Stimulated activated CD8-positive, alpha-beta memory T cell treated with anti-CD3 and anti-CD28 coated beads, Interleukin-2, amount 100 ng/mL, for 48 hours (primary cell): Measurements from ENCODE around the gene UBXN11.
"Not testable (repeated sequence)": the region's sequence is repeated elsewhere in the genome, so short reads cannot be mapped to it uniquely, and the experiment has no call there.

Source experiments
- DNase-seq, 2 donors: peaks; one replicate each; pipeline ENCODE4 v3.0.0-alpha.2; 2020; ENCODE audit warnings: low read depth in 2 of 2

The UBXN11 gene

DNA sequence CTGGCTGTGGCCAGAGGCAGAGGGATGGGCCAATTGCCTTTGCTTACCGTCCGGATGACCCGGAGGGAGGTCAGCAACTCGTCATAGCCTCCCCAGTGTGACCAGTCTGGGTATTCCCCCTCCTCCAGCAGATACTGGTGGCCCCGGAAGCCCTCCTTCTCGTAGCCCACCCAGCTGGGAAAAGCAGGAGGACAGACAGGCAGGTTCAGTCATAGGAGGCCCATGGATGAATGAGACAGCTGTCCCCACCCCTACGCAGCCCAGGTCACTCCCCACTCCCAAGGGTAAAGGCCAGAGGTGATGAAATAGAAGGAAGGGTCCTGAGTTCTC is 30.7 kb upstream of the UBXN11 start:
- DNase-seq: no peak

DNA sequence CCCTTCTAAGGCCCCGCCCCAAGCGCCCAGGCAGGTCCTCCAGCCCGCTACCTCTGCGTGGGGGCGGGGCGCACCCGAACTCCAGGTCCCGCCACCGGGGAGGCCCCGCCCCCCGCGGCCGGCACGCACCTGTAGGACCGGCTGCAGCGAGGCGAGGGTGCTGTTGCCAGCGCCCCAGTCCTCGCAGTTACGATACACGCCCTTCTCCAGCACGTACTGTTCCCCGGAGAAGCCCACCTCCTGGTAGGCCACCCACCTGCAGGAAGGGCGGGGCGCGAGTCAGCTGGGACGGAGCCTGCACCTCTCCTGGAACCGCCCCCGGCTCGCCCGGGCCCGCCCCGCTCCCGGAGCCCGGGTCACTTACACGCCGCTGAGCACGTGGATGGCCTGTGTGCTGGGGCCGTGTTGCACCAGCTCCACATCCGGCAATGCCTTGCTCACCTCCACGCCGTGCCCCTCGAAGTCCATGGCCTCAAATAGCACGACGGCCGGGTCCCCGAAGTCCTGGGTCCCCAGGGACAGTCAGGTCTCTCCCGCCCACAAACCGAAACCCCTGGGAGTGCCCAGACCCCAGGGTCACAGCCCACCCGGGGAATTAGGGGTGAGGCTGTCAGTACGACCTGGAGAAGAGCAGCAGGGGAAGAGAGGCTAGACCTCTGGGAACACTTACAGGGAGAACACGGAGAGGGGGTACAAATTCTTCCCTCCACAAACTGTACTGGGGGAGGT is 30.2 kb upstream of the UBXN11 start:
- DNase-seq: peak; percentile 76 to 79

DNA sequence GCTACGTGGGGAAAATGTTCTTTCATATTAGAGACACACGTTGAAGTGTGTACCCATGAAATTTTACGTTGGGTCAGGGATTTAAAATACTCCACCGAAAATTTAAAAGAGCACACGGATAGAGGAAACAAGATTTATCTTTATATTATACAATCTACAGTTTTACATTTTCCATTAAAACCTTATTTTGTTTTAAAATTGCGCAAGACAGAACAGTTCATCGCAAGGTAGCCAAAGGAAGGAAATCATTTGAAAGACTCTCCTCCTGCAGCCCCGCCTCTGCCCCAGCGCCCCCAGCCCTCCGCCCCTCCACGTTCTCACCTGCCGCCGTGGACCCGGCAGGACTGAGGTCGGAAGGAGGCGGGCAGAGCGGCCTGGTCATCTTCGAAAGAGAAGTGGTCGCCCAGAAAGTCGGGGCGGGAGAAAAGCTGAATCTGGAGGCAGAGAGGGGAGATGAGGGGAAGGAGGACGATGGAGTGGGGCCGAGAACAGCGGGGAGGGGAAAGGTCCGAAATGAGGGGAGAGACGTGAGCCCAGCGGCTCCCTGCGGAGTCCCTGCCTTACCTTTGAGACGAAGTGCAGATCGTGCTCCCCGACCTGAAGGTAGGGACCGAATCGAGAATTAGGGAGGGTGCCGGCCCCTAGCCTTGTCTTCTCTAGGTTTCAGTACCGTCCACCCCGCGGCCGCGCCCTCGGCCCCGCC is 29.5 kb upstream of the UBXN11 start:
- DNase-seq: no peak

DNA sequence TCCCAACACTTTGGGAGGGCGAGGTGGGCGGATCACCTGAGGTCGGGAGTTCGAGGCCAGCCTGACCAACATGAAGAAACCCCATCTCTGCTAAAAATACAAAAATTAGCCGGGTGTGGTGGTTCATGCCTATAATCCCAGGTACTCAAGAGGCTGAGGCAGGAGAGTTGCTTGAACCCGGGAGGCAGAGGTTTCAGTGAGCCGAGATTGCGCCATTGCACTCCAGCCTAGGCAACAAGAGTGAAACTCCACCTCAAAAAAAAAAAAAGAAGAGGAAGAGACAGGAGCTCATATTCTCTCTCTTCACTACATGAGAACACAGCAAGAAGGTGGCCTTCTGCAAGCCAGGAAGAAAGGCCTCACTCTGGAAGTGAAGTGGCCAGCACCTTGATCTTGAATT is 26.9 kb upstream of the UBXN11 start:
- DNase-seq: not testable (repeated sequence)

DNA sequence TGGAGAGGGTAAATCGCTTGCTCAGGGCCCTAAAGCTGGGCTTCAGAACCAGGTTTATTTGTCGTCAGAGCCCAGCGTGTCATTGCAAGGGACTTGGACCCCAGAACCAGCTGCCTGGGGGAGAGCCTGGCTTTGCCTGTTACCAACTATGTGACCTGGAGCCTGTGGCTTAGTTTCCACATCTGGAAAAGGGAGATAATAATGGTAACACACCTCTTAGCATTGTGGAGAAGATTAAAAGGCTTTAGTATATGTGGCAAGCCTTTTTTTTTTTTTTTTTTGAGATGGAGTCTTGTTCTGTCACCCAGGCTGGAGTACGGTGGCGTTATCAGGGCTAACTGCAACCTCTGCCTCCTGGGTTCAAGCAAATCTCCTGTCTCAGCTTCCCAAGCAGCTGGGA is 23.8 kb upstream of the UBXN11 start:
- DNase-seq: no peak

DNA sequence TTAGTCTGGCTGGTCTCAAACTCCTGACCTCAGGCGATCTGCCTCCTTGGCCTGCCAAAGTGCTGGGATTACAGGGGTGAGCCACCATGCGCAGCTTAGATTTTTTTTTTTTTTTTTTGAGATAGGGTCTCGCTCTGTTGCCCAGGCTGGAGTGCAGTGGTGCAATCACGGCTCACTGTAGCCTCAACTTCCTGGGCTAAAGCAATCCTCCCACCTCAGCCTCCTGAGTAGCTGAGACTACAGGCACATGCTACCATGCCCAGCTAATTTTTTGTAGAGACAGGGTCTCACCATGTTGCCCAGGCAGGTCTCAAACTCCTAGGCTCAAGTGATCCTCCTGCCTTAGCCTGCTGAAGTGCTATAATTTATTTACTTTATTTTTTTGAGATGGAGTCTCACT is 22.9 kb upstream of the UBXN11 start:
- not testable (repeated sequence) for DNase-seq

DNA sequence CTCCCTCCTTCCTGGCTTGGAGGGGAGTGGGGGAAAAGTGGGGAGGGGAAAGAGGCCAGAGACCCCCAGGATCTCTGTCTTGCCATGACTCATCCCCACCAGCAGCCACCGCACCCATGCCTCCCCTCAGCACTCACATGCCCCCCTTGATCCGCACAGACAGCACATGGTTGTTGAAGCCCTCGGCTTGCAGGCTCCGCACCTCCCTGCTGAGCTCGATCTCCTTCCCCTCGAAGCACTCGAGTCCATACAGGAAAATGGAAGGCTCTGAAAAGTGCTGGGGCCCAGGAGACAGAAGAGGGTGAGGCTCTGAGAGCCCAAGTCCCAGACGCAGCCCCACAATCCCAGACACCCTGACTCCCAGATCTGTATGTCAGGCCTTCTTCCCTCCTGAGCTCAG is 22.2 kb upstream of the UBXN11 start:
- DNase-seq: no peak

DNA sequence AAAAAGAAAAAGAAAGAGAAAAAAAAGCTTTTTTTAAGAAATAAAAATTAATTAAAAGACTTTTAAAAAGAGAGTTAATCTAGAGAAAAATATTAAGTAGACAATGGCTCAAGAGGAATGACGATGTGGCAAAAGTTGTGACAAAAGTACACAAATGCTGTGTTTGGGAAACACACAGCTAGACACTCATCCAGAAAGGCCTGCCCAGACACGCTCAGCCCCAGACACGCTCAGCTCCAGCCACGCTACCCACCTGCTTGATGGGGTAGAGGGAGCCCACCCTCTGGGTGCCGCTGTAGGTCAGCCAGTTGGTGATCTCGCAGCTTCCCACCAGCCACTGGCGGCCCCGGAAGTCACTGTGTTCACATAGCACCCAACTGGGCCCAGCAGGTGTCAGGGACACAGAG is 21.5 kb upstream of the UBXN11 start:
- no peak for DNase-seq

DNA sequence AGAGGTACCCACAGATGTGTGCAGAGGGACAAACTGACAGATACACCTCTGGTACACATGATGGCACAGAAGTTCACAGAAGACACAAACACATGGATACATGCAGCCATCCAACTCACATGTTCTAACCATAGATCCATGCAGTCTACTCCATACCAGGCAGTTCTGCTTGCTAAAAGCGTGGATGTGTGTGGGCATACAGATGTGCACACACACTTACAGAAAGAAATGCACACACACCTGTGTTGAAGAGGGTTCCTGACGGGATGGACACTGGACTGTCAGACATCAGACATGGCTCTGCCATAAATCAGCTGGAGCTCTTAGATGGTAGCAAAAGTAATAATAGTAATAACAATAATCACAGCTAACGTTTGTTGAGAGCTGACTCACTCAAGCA is 18.1 kb upstream of the UBXN11 start:
- no peak for DNase-seq

DNA sequence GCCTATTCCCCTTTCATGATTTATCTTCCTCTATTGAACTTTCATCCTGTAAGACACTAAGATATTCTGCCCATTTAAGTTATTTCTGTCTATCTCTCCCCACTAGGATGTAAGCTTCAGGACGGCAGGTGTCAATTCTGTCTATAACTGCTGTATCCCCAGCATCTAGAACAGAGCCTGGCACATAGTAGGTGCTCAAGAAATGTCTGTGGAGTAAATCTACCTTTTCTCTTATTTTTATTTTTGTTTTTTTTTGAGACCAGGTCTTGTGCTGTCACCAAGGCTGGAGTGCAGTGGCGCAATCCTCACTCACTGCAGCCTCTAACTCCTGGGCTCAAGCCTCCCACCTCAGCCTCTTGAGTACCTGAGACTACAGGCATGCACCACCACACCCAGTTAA is 16.9 kb upstream of the UBXN11 start:
- no peak for DNase-seq

DNA sequence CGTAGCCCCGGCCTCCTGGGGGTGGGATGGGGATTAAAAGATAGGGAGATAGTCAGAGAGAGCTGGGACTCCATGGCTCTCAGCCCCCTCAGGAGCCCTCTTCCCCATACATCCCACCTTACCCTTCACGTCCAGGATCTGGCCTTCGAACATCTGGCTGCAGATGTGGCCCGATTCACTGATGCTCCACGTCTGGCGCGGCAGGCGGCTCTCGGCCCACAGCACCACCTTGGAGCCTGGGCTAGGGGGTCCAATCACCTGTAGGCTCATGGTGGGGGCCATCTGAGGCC is 15.6 kb upstream of the UBXN11 start:
- DNase-seq: no peak

DNA sequence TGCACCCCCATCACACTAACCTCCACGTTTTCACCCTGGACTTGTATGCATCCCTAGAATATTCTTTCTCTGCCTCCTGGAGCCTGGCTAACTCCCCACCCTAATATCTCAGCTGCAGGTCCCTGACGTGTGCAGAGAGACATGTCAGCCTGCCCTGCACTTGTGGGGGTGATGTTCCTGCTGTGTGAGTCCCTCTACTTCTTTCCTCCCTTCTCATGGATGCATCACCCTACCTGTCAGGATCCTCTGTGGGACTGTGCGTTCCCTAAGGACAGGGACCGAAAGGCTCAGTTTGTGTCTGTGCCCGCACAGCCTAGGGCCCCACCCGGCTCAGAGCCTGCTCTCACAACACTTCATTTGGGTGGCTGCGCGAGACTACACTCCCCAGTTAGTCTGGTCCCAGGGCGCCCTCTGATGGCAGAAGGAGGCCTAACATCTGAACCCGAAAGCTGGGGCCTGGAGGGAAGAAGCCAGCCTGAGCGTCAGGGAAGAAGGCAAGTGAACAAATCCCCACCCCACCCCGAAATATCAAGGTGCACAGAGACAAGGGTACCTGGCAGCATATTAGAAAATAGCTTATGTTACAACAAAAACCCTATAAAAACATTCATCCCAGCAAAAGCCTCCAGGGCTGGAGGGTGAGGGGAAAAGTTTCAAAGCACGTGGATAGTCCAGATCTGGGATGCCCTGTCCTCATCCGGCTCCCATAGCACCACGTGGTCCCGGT is 15.0 kb upstream of the UBXN11 start:
- DNase-seq: peak; percentile 85 to 93

DNA sequence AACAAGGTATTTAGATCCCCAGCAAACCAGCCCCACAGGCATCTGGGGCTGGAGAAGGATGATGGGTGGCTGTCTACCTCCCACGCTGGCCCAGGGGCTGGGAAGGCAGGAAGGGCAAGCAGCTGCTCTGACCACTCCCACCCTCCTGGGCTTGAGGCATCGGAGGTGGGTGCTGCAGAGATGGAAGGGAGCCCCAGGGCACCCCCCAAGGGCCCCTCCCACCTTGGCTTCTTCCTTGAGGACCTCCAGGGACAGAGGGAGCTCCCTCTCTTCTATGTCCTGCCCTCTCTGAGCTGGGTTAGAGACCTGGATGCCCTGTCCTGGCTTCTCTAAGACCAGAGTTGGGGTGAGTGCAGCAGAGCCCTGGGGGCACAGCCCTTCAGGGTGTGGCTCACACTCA is 14.5 kb upstream of the UBXN11 start:
- no peak for DNase-seq

DNA sequence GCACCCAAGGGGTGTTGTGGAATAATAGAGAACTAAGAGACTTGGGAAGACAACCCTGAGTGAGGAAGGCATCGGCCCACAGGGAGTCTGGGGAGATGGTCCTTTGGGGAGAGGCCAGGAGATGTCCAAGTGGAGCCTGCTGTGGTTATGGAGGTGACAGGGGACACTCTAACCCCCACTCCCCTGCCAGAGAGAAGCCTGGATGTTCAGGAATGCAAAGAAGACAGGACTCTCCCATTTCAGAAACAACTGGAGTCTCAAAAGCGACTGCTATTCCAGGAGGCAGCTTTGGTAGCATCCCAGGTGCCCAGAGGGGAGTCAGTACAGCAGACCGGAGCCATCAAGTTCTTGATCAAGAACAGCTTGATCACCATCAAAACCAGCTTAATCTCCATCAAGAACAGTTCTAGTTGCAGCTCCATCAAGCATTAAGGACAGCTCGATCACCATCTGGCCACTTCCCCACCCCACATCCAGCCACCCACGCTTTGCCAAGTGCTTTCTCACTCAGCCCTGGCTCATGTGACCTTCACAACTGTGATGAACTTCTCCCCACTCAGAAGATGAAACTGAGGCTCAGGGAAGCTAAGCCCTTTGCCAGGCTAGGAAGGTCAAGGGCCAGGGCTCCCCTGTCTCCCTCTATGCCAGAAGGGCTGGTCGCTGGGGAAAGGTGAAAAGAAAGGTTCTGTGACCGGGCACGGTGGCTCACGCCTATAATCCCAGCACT is 12.1 kb upstream of the UBXN11 start:
- DNase-seq: no peak

DNA sequence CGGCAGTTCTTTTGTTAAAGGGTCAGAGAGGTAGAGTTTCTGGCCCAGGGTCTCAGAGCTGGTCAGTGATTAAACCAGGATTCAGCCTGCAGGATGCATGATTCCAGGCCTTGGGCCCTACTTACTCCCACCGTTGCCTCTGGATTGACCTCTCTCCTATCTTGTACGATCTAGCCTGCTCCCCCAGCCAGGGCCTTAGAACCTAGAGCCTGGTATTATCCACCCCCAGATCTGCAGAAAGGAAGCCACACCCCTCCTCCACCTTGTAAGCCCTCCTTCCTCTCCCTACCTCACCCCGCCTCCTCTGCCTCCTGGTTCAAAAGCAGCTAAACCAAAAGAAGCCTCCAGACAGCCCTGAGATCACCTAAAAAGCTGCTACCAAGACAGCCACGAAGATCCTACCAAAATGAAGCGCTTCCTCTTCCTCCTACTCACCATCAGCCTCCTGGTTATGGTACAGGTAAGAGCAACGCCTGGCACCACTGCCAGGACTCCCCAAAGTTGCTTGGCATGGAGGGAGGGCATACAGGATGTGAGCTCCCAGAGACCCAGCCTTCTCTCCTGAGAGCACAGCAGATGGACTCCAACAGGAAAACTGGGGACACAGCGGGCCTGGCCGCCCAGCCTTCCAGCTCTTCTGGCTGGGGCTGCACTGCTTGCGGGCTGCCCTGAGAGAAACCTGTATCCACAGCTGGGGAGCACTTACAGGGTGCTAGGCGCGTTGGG is 11.3 kb upstream of the UBXN11 start, which contains the start of gene CD52:
Gene CD52, plus strand, starts transcription at position 347 of the 726 bp plus-strand sequence. Its CDS starts 60 bp downstream, at position 407.
- peak in 1 of 2 donors; percentile 60 for DNase-seq

DNA sequence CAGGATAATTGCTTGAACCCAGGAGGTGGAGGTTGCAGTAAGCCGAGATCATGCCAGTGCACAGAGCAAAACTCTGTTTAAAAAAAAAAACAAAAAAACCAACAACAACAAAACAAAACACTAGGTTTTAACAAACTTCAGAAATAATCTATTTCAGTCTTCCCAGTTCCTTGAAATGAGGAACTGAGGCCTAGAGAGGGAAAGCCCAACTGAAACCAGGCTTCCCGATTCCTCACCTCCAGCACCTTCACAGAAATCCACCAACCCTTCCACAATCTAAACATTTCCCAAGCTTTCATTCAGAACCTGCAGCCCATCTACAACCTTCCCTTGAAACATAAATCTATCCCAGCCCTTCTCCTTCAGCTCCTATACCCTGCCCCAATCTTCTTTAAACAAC is 10.7 kb upstream of the UBXN11 start:
- no peak for DNase-seq

DNA sequence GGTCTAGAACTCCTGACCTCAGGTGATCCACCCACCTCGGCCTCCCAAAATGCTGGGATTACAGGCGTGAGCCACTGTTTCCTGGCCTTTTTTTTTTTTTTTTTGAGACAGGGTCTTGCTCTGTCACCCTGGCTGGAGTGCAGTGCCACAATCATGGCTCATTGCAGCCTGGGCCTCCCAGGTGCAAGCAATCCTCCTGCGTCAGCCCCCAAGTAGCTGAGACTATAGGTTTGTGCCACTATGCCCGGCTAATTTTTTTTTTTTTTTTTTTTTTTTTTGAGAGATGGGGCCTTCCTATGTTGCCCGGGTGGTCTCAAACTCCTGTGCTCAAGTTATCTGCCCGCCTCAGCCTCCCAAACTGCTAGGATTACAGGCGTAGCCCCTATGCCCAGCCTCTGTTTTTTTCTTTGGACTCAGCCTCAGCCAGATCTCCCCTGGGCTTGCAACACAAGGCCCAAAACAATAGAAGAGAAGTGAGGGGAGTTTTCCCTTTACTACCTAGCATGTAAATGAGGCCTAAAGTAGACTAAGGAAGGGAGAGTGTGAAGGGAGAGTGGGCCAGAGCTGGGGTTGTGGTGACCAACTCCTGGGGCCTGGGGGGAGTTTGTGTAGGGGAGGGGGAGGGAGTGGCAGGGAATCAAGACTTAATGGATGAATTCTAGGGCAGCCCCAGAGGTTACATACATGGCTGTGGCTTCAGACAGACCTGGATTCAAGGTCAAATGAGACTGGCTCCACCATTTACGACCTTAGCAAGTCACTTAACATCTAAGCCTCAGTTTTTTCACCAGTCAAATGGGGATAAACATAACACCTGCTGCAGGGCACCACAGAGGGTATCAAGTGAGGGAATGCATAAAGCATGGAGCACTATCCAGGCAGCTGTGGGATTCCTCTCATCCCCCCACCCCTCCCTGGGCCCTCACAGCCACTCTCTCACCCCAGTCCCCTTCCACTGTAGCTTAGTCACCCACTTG is 9.7 kb upstream of the UBXN11 start:
- no peak for DNase-seq

DNA sequence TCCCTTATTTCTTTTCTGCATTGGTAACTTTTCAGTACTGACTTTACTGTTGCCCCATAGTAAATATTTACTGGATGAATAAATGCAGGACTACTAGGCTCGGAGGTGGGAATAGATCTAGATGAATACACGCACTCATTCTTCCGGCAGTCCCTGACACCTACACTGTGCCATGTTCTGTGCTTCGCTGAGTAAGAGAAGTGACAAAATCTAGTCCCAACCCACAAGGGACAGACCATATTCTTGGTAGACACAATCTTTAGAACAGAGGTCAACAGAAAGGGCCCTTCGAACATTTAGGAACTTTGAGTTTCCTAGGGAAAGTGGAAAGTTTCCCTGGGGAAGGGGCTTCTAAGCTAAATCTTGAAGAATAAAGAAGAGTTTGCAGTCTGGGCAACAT is 8.1 kb upstream of the UBXN11 start:
- no peak for DNase-seq

DNA sequence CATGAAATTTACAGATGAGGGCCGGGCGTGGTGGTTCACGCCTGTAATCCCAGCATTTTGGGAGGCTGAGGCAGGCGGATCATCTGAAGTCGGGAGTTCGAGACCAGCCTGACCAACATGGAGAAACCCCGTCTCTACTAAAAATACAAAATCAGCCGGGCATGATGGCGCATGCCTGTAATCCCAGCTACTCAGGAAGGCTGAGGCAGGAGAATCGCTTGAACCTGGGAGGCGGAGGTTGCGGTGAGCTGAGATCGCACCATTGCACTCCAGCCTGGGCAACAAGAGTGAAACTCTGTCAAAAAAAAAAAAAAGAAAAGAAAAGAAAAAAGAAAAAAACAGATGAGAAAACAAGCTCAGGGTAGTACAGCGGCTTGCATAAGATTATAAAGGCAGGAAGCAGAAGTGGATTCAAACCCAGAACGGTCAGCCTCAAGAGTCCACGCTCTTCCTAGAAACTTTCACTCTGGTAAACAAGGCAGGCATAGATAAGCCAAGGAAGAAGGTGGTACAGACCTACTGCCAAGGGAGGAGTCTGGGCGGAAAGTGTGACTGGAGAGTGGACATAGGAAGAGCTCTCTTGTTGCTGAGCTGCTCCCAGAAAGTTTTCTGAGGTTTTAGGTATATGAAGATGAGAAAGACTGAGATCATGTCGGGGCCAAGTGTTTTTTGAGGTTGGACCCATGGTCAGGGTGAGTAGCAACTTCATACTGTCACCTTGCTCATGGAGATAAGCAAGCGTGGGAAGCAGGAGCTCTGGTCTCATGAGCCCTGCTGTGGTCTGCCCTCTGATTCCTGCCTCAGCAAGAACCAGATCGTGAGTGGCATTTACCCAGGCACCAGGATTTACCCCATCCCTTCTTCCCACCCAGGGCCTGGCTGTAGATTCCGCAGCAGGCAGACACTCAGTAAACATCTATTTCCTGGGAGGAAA is 1.8 kb upstream of the UBXN11 start:
- DNase-seq: not testable (repeated sequence)
